A673 (cell line): ENCODE data around the gene FRMD4B.

ENCODE experiments used
- EZH2 ChIP-seq: fragments of 200-600 bp; sonication (generic); IDR thresholded peaks from 2 replicates; pipeline ENCODE4 v1.6.1; 2017; ENCODE audit warnings: borderline replicate concordance, low read depth, mild to moderate bottlenecking, mixed read lengths, antibody characterized with exemption, low read length; ENCODE audit not compliant: poor library complexity, severe bottlenecking
- TF ChIP-seq, protein P1 (sequence below): fragments of 300-800, 200-600 bp; sonication (generic); conservative IDR thresholded peaks from 2 replicates; pipeline ENCODE4 v1.5.1; 2017; ENCODE audit warnings: low read depth, mild to moderate bottlenecking, antibody characterized with exemption, low read length, moderate library complexity, mixed read lengths

DNA sequence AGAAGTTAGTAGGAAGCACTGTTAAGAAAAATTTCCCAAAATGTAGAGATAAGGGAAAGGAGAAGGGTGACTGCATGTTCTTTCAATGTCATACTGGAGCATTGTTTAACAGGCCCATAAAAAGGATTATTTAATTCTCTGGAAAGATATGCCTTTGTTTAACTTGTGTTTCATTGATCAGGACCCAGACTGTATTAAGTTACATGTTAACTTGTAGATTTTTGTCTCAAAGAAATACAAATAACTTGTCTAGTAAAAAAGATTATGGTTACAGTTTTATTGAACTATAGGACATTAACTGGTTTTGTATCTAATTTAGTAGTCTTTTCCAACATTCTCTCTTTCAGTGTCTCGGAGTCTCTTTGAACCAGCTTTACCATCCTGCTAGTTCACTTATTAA, 213.8 kb downstream of the FRMD4B start:
- no peak for TF ChIP-seq EZH2
- TF ChIP-seq, protein P1, sequence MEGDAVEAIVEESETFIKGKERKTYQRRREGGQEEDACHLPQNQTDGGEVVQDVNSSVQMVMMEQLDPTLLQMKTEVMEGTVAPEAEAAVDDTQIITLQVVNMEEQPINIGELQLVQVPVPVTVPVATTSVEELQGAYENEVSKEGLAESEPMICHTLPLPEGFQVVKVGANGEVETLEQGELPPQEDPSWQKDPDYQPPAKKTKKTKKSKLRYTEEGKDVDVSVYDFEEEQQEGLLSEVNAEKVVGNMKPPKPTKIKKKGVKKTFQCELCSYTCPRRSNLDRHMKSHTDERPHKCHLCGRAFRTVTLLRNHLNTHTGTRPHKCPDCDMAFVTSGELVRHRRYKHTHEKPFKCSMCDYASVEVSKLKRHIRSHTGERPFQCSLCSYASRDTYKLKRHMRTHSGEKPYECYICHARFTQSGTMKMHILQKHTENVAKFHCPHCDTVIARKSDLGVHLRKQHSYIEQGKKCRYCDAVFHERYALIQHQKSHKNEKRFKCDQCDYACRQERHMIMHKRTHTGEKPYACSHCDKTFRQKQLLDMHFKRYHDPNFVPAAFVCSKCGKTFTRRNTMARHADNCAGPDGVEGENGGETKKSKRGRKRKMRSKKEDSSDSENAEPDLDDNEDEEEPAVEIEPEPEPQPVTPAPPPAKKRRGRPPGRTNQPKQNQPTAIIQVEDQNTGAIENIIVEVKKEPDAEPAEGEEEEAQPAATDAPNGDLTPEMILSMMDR: no peak
